Measurements from ENCODE around the gene SIAH2. TPM values are rescaled to one million over a fixed set of nuclear protein-coding genes. Genes with fewer than 3 reads are reported as not detected.

The SIAH2 gene
- total and polyA plus RNA-seq, 9 of the 15 experiments (the other 6 are each of a cell fraction or from before 2014, with no cell fraction given), result 4.8 to 39.0 (median 29.9) TPM

DNA sequence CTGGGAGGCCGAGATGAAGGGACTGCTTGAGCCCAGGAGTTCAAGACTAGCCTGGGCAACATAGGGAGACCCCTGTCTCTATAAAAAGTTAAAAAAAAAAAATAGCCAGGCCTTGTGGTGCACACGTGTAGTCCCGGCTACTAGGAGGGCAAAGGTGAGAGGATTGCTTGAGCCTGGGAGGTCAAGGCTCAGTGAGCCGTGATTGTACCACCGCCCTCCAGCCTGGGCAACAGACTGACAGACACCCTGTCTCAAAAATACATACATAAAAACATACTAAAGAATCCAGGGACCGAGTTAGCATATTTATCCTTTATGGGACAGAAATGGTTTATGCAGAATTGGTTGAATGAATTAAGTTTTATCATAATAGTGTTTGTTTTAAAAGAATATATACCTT lies 13.7 kb downstream of the SIAH2 start (continued):
- TF ChIP-seq EGR1 (conservative IDR thresholded peaks at IDR 0.05) (no peak), PCBP2 (IDR thresholded peaks at IDR 0.05; ENCODE audit: low read depth, low read length, poor library complexity, severe bottlenecking) (no peak), EP300 (IDR thresholded peaks at IDR 0.05; ENCODE audit: low read length) (no peak), SMARCB1 (IDR thresholded peaks at IDR 0.05; ENCODE audit: insufficient read length, low read depth) (no peak), ZNF445 (CRISPR knock-in tag; IDR thresholded peaks at IDR 0.05; ENCODE audit: low read depth) (no peak)

DNA sequence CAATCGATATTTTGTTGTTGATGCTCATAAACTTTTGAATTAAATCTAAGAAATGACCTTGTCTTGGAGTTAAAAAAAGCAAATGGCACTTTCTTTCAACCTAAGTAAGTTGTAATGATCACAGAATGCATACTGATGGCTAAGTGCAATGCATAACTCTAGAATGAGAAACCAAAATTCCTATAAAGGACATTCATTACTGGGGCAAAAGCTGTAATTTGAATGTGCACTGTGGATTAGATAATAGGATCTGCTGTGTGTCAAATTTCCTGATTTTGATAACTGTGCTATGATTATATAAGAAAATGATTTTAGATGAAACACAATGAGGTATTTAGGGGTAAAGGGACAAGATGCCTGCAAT lies 14.3 kb downstream of the SIAH2 start:
- FAIRE-seq (no peak), DNase-seq (ENCODE audit: extremely low read depth in 1 of 4, low spot score in 3 of 4) (no peak), ATAC-seq (no peak)
- Histone ChIP-seq H3K9me3 (replicated peaks; ENCODE audit: control insufficient read depth, insufficient read depth, low read depth, low read length) (no peaks in the 10 kb centered on the region), H3K36me3 (ENCODE audit: control insufficient read depth, insufficient read depth, low read length) (peaks cover 44% of the 10 kb centered on the region), H3K4me1 (replicated peaks in 1 of 2; ENCODE audit: control insufficient read depth in 2 of 2, insufficient read depth in 2 of 2, low read length in 2 of 2) (peaks cover 5 to 7% of the 10 kb centered on the region in 2 experiments; a peak in 4 of 5 replicates), H3K9me1 (ENCODE audit: control insufficient read depth, insufficient read depth, low read length) (no peaks in the 10 kb centered on the region), H4K20me1 (replicated peaks; ENCODE audit: control insufficient read depth, insufficient read depth, low read length) (peaks cover 16% of the 10 kb centered on the region; the same call in 1 of the 2 replicates), H3K9ac (ENCODE audit: insufficient read depth in 1 of 2, low read depth in 2 of 2, low read length in 2 of 2) (no peak overlapping the region), H3K27ac (ENCODE audit: extremely low read depth, low read depth, low read length) (no peak overlapping the region), H3K79me2 (ENCODE audit: control insufficient read depth, insufficient read depth, low read length) (peaks cover 96% of the 10 kb centered on the region), H3K4me3 (no peak overlapping the region), H3K4me2 (ENCODE audit: insufficient read depth, low read length) (no peak overlapping the region), H2AFZ (ENCODE audit: low read depth, low read length) (no peak overlapping the region), H3K27me3 (ENCODE audit: control insufficient read depth in 2 of 2, insufficient read depth in 2 of 2, low read length in 2 of 2) (no peaks in the 10 kb centered on the region)
- TF ChIP-seq POLR2AphosphoS5 (IDR thresholded peaks at IDR 0.05; ENCODE audit: control insufficient read depth, insufficient read depth, low read depth, low read length) (no peak), ZFP30 (CRISPR knock-in tag; IDR thresholded peaks at IDR 0.05; ENCODE audit: borderline replicate concordance) (no peak), SNRNP70 (optimal IDR thresholded peaks at IDR 0.05; ENCODE audit: low read depth, low read length) (no peak), ZKSCAN8 (CRISPR knock-in tag; IDR thresholded peaks at IDR 0.05) (no peak), HDAC8 (tag; IDR thresholded peaks at IDR 0.05) (no peak), ZNF589 (CRISPR knock-in tag; IDR thresholded peaks at IDR 0.05; ENCODE audit: low read depth) (no peak), CREB1 (IDR thresholded peaks at IDR 0.05) (no peak), CREB1 (CRISPR knock-in tag; IDR thresholded peaks at IDR 0.05) (no peak), FOXJ2 (tag; IDR thresholded peaks at IDR 0.05) (no peak), SP1 (CRISPR knock-in tag; IDR thresholded peaks at IDR 0.05) (no peak), EHMT2 (IDR thresholded peaks at IDR 0.05) (no peak), RFX7 (CRISPR knock-in tag; IDR thresholded peaks at IDR 0.05) (no peak), SETDB1 (IDR thresholded peaks at IDR 0.05; ENCODE audit: low read length) (no peak), CBX5 (IDR thresholded peaks at IDR 0.05; ENCODE audit: borderline replicate concordance, low read depth) (no peak), MAZ (CRISPR knock-in tag; conservative IDR thresholded peaks at IDR 0.05 in 1 of 2, IDR thresholded peaks at IDR 0.05 in 1 of 2) (no peak), TBL1XR1 (IDR thresholded peaks at IDR 0.05; ENCODE audit: low read length in 2 of 2) (no peak)
- TF ChIP-seq, protein P1, sequence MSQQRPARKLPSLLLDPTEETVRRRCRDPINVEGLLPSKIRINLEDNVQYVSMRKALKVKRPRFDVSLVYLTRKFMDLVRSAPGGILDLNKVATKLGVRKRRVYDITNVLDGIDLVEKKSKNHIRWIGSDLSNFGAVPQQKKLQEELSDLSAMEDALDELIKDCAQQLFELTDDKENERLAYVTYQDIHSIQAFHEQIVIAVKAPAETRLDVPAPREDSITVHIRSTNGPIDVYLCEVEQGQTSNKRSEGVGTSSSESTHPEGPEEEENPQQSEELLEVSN (IDR thresholded peaks at IDR 0.05; ENCODE audit: borderline replicate concordance in 1 of 2, extremely low read depth in 1 of 2, insufficient read depth in 1 of 2, insufficient read length in 1 of 2, low read depth in 1 of 2, low read length in 1 of 2, poor library complexity in 1 of 2, severe bottlenecking in 1 of 2), result no peak
- POLR2A ChIA-PET, result interaction anchor here (0.7 kb wide), 1 partner anchor 395 kb away, joined by 4 read pairs; no protein-coding TSS in a partner anchor
- 53% methylated on average over 1 of the region's 1 CpG for WGBS (ENCODE audit: insufficient coverage, low coverage, missing lambda C conversion rate)
- intact Hi-C loops (cut with micrococcal nuclease), result no loop called here
- no TSS peak for BruUV-seq (replicated peaks)
- in situ Hi-C loops (cut with MboI), result no loop called here
- CTCF ChIA-PET (ENCODE audit: low intra/inter-chr PET ratio), result no interaction called here
